ENCODE measurements around the gene SPEN. TPM values are rescaled to one million over a fixed set of nuclear protein-coding genes. Genes with fewer than 3 reads are reported as not detected.

Gene SPEN
- 154 and 372 TPM in 2 replicates for total RNA-seq (2011; cell fraction: chromatin; rRNA removed; ENCODE audit: low replicate concordance)
- total RNA-seq (2011; cell fraction: nucleolus; rRNA removed), result 64.2 and 82.1 TPM in 2 replicates
- 125 and 165 TPM in 2 replicates for total RNA-seq (2011; cell fraction: nucleoplasm; rRNA removed)
- 27.2 and 27.8 TPM in 2 replicates for total RNA-seq (2014; rRNA removed)
- total RNA-seq (2014; rRNA removed; fragmentation: Illumina TruSeq; extraction: Trizol), result 29.9 and 36.1 TPM in 2 replicates
- 24.5 and 29.1 TPM in 2 replicates for total RNA-seq (2015; rRNA removed; fragmentation: Illumina TruSeq; extraction: Trizol)
- total RNA-seq (2021), result 72.1 and 80.2 TPM in 2 replicates
- polyA plus RNA-seq (2011; rRNA removed), result 11.9 and 16.4 TPM in 2 replicates
- 9.5 and 13.0 TPM in 2 replicates for polyA plus RNA-seq (2011; cell fraction: cytosol; rRNA removed)
- 46.3 and 63.2 TPM in 2 replicates for polyA plus RNA-seq (2011; cell fraction: nucleus; rRNA removed)
- polyA plus RNA-seq (2012), result 54.0 and 72.6 TPM in 2 replicates
- polyA plus RNA-seq (2014; fragmentation: Illumina TruSeq; extraction: Trizol), result 87.5 and 87.6 TPM in 2 replicates
- polyA plus RNA-seq (2014; fragmentation: Nextera tagmentation; extraction: Ambion mirVana), result 10 to 100 TPM in 1 of 2 experiments, 1 to 10 TPM in 1; 5.7 to 13.1 TPM
- polyA plus RNA-seq (2014; rRNA removed), result 31.9 and 34.6 TPM in 2 replicates
- 52.8 and 75.1 TPM in 2 replicates for polyA minus RNA-seq (2011; rRNA and poly(A)+ RNA removed)
- polyA minus RNA-seq (2011; cell fraction: cytosol; rRNA and poly(A)+ RNA removed), result 38.6 and 44.5 TPM in 2 replicates
- polyA minus RNA-seq (2011; cell fraction: nucleus; rRNA and poly(A)+ RNA removed), result 32.0 and 67.9 TPM in 2 replicates
- percentile 92 among the genes with signal in this experiment for Bru-seq, nascent RNA
- percentile 94 among the genes with signal in this experiment for BruChase-seq, experiment 1, labeled RNA remaining after a 2-hour chase
- percentile 95 among the genes with signal in this experiment for BruChase-seq, experiment 2, labeled RNA remaining after a 6-hour chase
- long read RNA-seq, experiment 1, transcript SPEN-205 (2 exons, 543 nt), result major isoform, 7 of 149 reads
- long read RNA-seq, experiment 1, partial matches to known transcripts, result 96 of 149 reads
- long read RNA-seq, experiment 1, other reads (novel, unspliced or antisense), result 46 of 149 reads
- long read RNA-seq, experiment 2, partial matches to known transcripts, result 10 of 25 reads
- long read RNA-seq, experiment 2, other reads (novel, unspliced or antisense), result 15 of 25 reads
- long read RNA-seq, experiment 3, partial matches to known transcripts, result 2 of 9 reads
- long read RNA-seq, experiment 3, other reads (novel, unspliced or antisense), result 6 of 9 reads

DNA sequence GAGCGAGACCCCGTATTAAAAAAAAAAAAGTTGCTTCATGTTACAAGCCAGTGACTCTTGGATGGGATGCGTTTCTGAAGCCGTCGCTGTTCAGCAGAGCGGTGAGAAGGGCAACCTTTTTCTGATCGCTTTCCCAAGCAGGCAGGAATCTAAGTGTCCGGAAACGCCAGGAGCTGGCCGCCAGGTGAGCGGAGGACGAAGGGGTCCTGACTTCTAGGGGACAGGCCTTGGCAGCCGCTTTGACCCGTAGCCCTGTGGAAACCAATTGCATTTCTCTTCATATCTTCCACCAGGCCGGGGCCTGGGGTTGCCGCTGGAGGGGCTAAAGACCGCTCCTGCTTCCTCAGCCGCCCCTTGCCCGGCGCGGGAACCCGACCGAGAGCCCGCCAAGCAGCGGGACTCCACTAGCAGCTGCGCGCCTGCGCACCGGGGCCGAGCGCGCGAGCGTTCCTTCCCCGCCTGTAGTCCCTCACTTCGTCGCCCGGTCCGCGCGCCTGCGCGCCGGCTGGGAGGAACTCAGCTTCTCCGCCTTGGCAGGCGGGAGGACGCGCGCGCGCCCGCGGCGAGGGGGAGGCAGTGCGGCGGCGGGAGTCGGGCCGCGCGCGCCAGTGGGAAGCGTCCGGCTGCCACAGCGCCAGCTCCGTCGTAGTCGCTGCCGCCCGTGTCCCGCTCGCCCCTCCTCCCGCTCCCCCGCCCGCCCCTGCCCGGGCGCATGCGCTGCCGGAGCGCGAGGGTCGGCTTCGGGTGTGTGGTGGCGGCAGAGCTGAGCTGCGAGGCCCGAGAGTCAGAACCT lies at the start of gene SPEN:
Gene SPEN, plus strand, starts transcription at position 608 of the 793 bp plus-strand sequence. CDS start 361 bp downstream, outside the sequence.
- POLR2A ChIA-PET, result interaction anchor here (0.6 to 10.4 kb wide), 16 partner anchors 10 to 102 kb away, joined by 3 to 133 read pairs (median 4); no protein-coding TSS in a partner anchor
- H3K4me3 ChIP-seq, result peak within 1 kb of the TSS; percentile 62
- H3K4me1 ChIP-seq (replicated peaks in 1 of 2; ENCODE audit: control insufficient read depth in 2 of 2, insufficient read depth in 2 of 2, low read length in 2 of 2), result peaks cover 6 to 32% of the 10 kb centered on the region in 2 experiments
- under 1% methylated on average over 45 of the region's 86 CpGs for WGBS (ENCODE audit: insufficient coverage, low coverage, missing lambda C conversion rate)
- peak within 1 kb of the TSS; percentile 97 for H3K27ac ChIP-seq (ENCODE audit: extremely low read depth, low read depth, low read length)
- no peaks in the 10 kb centered on the region for H3K27me3 ChIP-seq (ENCODE audit: control insufficient read depth in 2 of 2, insufficient read depth in 2 of 2, low read length in 2 of 2)
- CTCF ChIA-PET (ENCODE audit: low intra/inter-chr PET ratio), result interaction anchor here (0.6 kb wide), 1 partner anchor 328 kb away, joined by 3 read pairs; no protein-coding TSS in a partner anchor
- in situ Hi-C loops (cut with MboI), result no loop called here
- FAIRE-seq, result peak; percentile 83
- H3K9me1 ChIP-seq (ENCODE audit: control insufficient read depth, insufficient read depth, low read length), result no peaks in the 10 kb centered on the region
- H4K20me1 ChIP-seq (replicated peaks; ENCODE audit: control insufficient read depth, insufficient read depth, low read length), result 0 out of 2 replicates have a peak, but pooled peaks cover 4% of the 10 kb centered on the region
- peak; percentile 95 to 100 (median 96) for DNase-seq (ENCODE audit: extremely low read depth in 1 of 4, low spot score in 3 of 4)
- H2AFZ ChIP-seq (ENCODE audit: low read depth, low read length), result peak within 1 kb of the TSS; percentile 89
- BruUV-seq (replicated peaks), result TSS peak; percentile 66
- H3K4me2 ChIP-seq (ENCODE audit: insufficient read depth, low read length), result peak within 1 kb of the TSS; percentile 99
- H3K9me3 ChIP-seq (replicated peaks; ENCODE audit: control insufficient read depth, insufficient read depth, low read depth, low read length), result no peaks in the 10 kb centered on the region
- peaks cover 5% of the 10 kb centered on the region; the same call in 1 of the 3 replicates for H3K36me3 ChIP-seq (ENCODE audit: control insufficient read depth, insufficient read depth, low read length)
- H3K9ac ChIP-seq (ENCODE audit: insufficient read depth in 1 of 2, low read depth in 2 of 2, low read length in 2 of 2), result peak within 1 kb of the TSS; percentile 88 to 99
- intact Hi-C loops (cut with micrococcal nuclease), result no loop called here
- peak; percentile 87 for ATAC-seq
- peaks cover 74% of the 10 kb centered on the region for H3K79me2 ChIP-seq (ENCODE audit: control insufficient read depth, insufficient read depth, low read length)
- TF ChIP-seq NKRF (IDR thresholded peaks at IDR 0.05; ENCODE audit: borderline replicate concordance) (peak; percentile 22; the same call in 1 of the 2 replicates), ZSCAN29 (IDR thresholded peaks at IDR 0.05) (no peak), WHSC1 (IDR thresholded peaks at IDR 0.05; ENCODE audit: low read length) (no peak), JUND (IDR thresholded peaks at IDR 0.05; ENCODE audit: borderline replicate concordance, low read depth, low read length) (peak; percentile 36; the same call in 1 of the 2 replicates), JUND (tag; IDR thresholded peaks at IDR 0.05; ENCODE audit: borderline replicate concordance, low read depth, low read length) (no peak; the same call in 2 of the 3 replicates), ZNF695 (CRISPR knock-in tag; IDR thresholded peaks at IDR 0.05) (no peak), PTTG1 (tag; IDR thresholded peaks at IDR 0.05; ENCODE audit: low read depth) (no peak), BACH1 (tag; IDR thresholded peaks at IDR 0.05) (no peak), EGR1 (conservative IDR thresholded peaks at IDR 0.05) (no peak)
- TF ChIP-seq, protein P1, sequence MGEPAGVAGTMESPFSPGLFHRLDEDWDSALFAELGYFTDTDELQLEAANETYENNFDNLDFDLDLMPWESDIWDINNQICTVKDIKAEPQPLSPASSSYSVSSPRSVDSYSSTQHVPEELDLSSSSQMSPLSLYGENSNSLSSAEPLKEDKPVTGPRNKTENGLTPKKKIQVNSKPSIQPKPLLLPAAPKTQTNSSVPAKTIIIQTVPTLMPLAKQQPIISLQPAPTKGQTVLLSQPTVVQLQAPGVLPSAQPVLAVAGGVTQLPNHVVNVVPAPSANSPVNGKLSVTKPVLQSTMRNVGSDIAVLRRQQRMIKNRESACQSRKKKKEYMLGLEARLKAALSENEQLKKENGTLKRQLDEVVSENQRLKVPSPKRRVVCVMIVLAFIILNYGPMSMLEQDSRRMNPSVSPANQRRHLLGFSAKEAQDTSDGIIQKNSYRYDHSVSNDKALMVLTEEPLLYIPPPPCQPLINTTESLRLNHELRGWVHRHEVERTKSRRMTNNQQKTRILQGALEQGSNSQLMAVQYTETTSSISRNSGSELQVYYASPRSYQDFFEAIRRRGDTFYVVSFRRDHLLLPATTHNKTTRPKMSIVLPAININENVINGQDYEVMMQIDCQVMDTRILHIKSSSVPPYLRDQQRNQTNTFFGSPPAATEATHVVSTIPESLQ (CRISPR knock-in tag; IDR thresholded peaks at IDR 0.05), result 0 out of 2 replicates have a peak, but pooled peaks have one; percentile 52

Measured in K562 (cell line).